Ovary (tissue), 3 donors: ENCODE results near the gene DRC3.

Source experiments
- CTCF ChIP-seq, 3 donors: fragments of 450-650 bp in 2 of 3; fragments of 200-600 bp in 1 of 3; IDR thresholded peaks; one replicate each; pipeline versions ENCODE4 v1.5.1 to v1.8.0; 2016 to 2022; ENCODE audit warnings: antibody characterized with exemption in 3 of 3, mild to moderate bottlenecking in 1 of 3
- EP300 ChIP-seq: sonication (generic); formaldehyde crosslinking; IDR thresholded peaks from one replicate; pipeline ENCODE4 v1.6.1; 2017; ENCODE audit warnings: antibody characterized with exemption
- POLR2A ChIP-seq: fragments of 450-650 bp; IDR thresholded peaks from one replicate; pipeline ENCODE4 v1.6.1; 2017; ENCODE audit warnings: antibody characterized with exemption, mild to moderate bottlenecking, moderate library complexity
- donor health status: DM: no; HTN: no; CAD: no.

GRCh38 chr17:17998934-17999333, 26.3 kb downstream of the DRC3 start:
- no peak for TF ChIP-seq POLR2A
- no peak for TF ChIP-seq CTCF (IDR thresholded peaks at IDR 0.05)
- no peak for TF ChIP-seq EP300
